HG03066 (cell line): Measurements from ENCODE around the gene C2CD4C.
"Not testable (repeated sequence)": the region's sequence is repeated elsewhere in the genome, so short reads cannot be mapped to it uniquely, and the experiment has no call there.

Experiments used
- ATAC-seq: cut with Tn5 transposase; IDR thresholded peaks from one replicate; pipeline ENCODE4 v1.9.1; 2021; ENCODE audit warnings: low read depth; ENCODE audit not compliant: unreplicated experiment

C2CD4C gene

GRCh38 chr19:402786-403185 is 6.2 kb downstream of the C2CD4C start:
- no peak for ATAC-seq

GRCh38 chr19:401866-402511 is 7.0 kb downstream of the C2CD4C start:
- ATAC-seq = no peak

- ATAC-seq = no peak
Observed at GRCh38 chr19:400976-401865, 7.7 kb downstream of the C2CD4C start.

- no peak for ATAC-seq
Observed at GRCh38 chr19:399370-399769, 9.6 kb downstream of the C2CD4C start.

GRCh38 chr19:398719-399118 is 10.2 kb downstream of the C2CD4C start:
- no peak for ATAC-seq

- ATAC-seq = no peak
Observed at GRCh38 chr19:397941-398706, 10.8 kb downstream of the C2CD4C start.

- no peak for ATAC-seq
Observed at GRCh38 chr19:397321-397720, 11.6 kb downstream of the C2CD4C start.

GRCh38 chr19:395467-395866 is 13.5 kb downstream of the C2CD4C start:
- no peak for ATAC-seq

GRCh38 chr19:394857-395256 is 14.1 kb downstream of the C2CD4C start:
- ATAC-seq = not testable (repeated sequence)

GRCh38 chr19:393560-393959 is 15.4 kb downstream of the C2CD4C start:
- ATAC-seq = not testable (repeated sequence)

GRCh38 chr19:392375-392970 is 16.5 kb downstream of the C2CD4C start:
- no peak for ATAC-seq

- ATAC-seq = no peak
Observed at GRCh38 chr19:391726-392374, 17.1 kb downstream of the C2CD4C start.

- ATAC-seq = no peak
Observed at GRCh38 chr19:391207-391557, 17.8 kb downstream of the C2CD4C start.

- no peak for ATAC-seq
Observed at GRCh38 chr19:390386-391206, 18.4 kb downstream of the C2CD4C start.

- ATAC-seq = no peak
Observed at GRCh38 chr19:389935-390289, 19.0 kb downstream of the C2CD4C start.

GRCh38 chr19:389255-389934 is 19.6 kb downstream of the C2CD4C start:
- no peak for ATAC-seq

GRCh38 chr19:388691-389090 is 20.3 kb downstream of the C2CD4C start:
- no peak for ATAC-seq

GRCh38 chr19:387777-388176 is 21.2 kb downstream of the C2CD4C start:
- no peak for ATAC-seq

GRCh38 chr19:386632-387301 is 22.2 kb downstream of the C2CD4C start:
- not testable (repeated sequence) for ATAC-seq
